UCSD-AML1 (cell line): ENCODE results near the gene BCAS3.
"Not testable (repeated sequence)": the region's sequence is repeated elsewhere in the genome, so short reads cannot be mapped to it uniquely, and the experiment has no call there.

Experiments
- DNase-seq: peaks from one replicate; lab custom pipeline; 2025; ENCODE audit not compliant: unreplicated experiment; lab: John Stamatoyannopoulos, UW

Gene BCAS3

DNA sequence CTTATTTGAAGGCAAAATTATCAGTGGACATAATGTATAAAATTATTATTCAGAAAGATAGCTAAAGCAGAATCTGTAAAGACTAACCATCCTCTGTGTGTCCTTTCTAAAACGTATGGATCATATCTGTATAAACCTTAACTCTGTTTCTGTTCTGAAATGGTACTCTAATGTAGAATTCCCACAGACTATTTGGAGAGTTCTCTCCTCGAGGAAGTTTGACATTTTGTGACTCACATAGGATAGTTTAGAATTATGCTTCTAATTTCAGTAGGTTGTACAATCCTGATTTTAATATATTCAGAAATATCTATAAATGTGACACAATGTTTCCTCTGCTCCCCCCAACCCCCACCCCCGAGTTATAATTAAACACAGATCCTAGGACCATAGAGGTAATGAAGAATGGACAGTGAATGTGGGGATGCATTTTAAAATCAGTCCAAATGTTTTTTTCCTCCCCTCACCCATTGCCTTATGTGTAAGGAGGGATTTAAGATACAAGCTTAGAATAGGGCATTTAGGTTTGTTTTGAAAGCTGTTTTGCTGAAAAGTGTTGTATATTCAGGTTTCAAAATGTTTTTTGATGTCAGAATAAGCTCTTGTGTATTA is 66.8 kb downstream of the BCAS3 start:
- no peak for DNase-seq

DNA sequence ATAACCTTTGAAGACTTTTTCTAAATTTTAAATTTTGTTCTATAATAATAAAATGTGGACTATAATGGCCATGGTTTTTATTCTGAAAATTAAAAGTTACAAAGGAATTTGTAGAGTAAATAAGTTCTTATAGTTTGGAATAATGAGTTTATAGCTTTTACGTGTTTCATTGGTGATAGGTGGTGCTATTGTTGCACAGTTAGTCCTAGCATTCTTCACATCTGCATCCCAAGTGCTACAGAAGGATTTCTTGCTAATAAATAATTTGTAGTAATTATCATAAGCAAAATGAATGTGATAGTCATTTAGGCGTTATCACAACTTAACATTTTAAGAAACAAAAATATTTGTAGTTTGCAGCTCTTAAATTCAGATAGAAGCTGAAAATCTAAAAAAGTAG is 67.9 kb downstream of the BCAS3 start:
- DNase-seq, result no peak

- no peak for DNase-seq
Observed at GRCh38 chr17:60747069-60747808, 69.6 kb downstream of the BCAS3 start.

DNA sequence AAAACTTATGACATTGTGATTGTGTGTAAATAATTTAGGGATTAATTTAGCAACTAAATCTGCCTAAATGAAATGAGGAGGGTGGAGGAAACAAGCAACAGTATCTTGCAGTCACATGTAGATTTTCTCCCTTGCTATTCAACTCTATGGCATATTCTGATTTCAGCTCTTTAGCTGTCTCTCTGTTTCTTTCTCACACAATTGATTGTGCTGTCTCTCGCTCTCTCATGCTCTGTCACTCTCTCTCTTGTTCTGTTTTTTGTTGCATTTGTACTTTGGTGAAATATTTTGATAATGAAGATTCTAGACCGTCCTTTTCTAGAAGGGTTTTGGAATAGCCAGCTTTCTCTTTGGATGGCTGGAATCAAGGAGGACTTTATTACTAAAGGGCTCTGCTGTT is 70.6 kb downstream of the BCAS3 start:
- DNase-seq, result no peak

- no peak for DNase-seq
Observed at GRCh38 chr17:60749050-60749449, 71.4 kb downstream of the BCAS3 start.

GRCh38 chr17:60749708-60750107 is 72.1 kb downstream of the BCAS3 start:
- DNase-seq, result no peak

DNA sequence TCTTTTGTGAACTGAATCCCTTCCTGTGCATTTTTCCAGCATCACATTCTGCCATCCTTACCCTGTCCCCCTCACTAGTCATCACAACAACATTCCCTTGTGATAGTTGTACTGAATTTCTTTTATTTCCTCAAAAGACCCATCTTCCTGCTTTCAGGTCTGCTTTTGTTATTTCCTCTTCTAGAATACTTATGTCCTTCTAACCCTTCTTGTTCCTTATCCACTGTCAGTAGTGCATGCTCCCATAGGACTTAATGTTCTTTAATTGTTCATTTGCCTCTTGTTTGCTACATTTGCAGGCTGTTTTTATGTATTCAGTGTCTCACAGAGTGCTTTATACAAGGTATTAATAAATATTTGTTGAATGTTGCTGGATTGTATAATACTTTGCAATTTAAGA is 73.0 kb downstream of the BCAS3 start:
- DNase-seq, result no peak

GRCh38 chr17:60751884-60752283 is 74.2 kb downstream of the BCAS3 start:
- no peak for DNase-seq

- no peak for DNase-seq
Observed at GRCh38 chr17:60752873-60753577, 75.4 kb downstream of the BCAS3 start.

DNA sequence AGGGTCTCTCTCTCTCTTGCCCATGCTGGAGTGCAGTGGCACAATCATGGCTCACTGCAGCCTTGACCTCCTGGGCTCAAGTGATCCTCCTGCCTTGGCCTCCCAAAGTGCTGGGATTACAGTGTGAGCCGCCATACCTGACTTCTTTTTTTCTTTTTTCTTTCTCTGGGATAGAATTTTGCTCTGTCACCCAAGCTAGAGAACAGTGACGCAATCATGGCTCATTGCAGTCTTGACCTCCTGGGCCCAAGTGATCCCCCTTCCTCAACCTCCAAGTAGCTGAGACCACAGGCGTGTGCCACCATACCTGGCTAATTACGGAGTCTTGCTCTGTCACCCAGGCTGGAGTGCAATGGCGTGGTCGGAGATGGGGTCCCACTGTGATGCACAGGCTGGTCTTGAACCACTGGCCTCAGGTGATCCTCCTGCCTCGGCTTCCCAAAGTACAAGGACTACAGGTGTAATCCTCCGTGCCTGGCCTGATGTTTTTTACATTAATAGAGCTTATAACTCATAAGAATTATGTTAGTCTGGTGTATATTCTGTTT is 76.5 kb downstream of the BCAS3 start:
- no peak for DNase-seq

- DNase-seq, result not testable (repeated sequence)
Observed at GRCh38 chr17:60756798-60757197, 79.1 kb downstream of the BCAS3 start.

DNA sequence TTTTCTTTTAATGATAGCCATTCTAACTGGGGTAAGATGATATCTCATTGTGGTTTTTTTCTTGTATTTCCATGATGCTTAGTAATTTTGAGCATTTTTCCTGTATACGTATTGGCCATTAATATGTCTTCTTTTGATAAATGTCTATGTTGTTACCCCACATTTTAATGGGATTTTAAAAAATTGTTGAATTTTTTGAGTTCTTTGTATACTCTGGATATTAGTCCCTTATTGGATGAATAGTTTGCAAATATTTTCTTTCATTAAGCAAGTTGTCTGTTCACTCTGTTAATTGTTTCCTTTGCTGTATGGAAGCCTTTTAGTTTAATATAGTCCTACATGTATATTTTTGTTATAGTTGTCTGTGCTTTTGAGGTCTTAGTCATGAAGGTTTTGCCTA is 79.8 kb downstream of the BCAS3 start:
- DNase-seq, result no peak

- DNase-seq, result no peak
Observed at GRCh38 chr17:60759756-60760155, 82.1 kb downstream of the BCAS3 start.

DNA sequence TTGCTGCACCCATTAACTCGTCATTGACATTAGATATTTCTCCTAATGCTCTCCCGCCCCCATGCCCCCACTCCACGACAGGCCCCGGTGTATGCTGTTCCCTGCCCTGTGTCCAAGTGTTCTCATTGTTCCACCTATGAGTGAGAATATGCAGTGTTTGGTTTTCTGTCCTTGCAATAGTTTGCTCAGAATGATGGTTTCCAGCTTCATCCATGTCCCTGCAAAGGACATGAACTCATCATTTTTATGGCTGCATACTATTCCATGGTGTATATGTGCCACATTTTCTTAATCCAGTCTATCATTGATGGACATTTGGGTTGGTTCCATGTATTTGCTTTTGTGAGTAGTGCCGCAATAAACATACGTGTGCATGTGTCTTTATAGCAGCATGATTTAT is 83.7 kb downstream of the BCAS3 start:
- DNase-seq, result not testable (repeated sequence)

- no peak for DNase-seq
Observed at GRCh38 chr17:60766778-60767190, 89.1 kb downstream of the BCAS3 start.

- DNase-seq, result no peak
Observed at GRCh38 chr17:60767744-60768308, 90.2 kb downstream of the BCAS3 start.

DNA sequence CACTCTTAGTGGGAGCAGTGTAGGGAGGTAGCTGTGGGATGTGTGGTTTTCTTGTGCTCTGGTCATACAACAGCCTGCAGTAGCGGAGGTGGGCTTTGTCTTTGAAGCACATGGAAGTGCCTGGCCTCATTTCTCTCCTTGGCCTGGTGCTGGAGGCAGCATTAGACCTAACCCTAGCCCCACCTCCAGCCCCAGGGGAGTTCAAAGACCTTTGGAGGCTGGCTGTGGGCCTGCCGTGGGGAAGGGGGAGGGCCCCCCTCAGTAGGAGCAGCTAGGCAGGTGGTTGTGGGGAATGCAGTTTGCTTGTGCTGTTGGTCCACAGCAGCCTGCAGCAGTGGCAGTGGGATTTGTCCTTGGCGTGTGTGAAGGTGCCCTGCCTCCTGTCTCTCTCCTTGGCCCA is 91.7 kb downstream of the BCAS3 start:
- no peak for DNase-seq

- no peak for DNase-seq
Observed at GRCh38 chr17:60770946-60771422, 93.3 kb downstream of the BCAS3 start.

GRCh38 chr17:60771621-60772020 is 94.0 kb downstream of the BCAS3 start:
- not testable (repeated sequence) for DNase-seq

DNA sequence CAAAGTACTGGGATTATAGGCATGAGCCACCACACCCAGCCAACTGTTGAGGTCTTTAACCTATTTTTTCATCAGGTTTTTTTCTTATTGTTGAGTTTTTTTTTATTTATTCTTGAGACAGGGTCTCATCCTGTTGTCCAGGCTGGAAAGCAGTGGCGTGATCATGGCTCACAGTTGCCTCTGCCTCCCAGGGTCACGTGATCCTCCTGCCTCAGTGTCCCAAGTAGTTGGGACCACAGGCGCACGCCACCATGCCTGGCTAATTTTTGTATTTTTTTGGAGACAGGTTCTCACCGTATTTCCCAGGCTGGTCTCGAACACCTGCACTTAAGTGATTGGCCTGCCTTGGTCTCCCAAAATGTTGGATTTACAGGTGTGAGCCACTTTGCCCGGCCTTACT is 95.9 kb downstream of the BCAS3 start:
- no peak for DNase-seq

DNA sequence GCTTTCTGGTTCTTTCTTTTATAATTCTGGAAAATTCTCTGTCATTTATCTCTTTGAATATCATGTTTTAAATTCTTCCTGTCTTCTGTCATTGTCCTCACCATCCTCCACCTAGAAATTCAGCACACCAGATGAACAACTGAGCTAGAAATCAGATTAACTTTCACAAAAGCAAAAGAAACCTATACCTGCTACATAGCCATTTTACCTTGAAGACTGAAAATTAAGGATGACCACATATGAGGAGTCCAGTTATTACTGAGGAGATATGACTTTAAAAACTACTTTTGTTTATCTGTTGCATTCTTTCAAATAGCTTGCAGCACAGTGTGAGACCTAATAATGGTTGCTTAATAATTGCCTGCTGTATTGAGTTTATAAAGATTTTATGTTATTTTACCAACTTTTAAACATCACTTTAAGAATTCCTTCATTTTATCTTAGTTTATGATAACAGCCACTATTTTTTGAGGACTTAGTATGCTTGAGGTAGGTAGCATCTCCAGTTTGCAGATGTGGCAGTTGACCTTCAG is 104.3 kb downstream of the BCAS3 start:
- DNase-seq, result no peak
